Measurements from ENCODE around the gene PRKAA2.
"Not testable (repeated sequence)": the region's sequence is repeated elsewhere in the genome, so short reads cannot be mapped to it uniquely, and the experiment has no call there.

PRKAA2 gene

GRCh38 chr1:56644919-56645676 lies at the start of gene PRKAA2:
Gene PRKAA2 (plus strand): TSS chr1:56645314. CDS start chr1:56645388, 74 bp downstream.
- no peak for DNase-seq

- DNase-seq: not testable (repeated sequence)
Measured at GRCh38 chr1:56595397-56596191, 49.5 kb upstream of the PRKAA2 start.

DNA sequence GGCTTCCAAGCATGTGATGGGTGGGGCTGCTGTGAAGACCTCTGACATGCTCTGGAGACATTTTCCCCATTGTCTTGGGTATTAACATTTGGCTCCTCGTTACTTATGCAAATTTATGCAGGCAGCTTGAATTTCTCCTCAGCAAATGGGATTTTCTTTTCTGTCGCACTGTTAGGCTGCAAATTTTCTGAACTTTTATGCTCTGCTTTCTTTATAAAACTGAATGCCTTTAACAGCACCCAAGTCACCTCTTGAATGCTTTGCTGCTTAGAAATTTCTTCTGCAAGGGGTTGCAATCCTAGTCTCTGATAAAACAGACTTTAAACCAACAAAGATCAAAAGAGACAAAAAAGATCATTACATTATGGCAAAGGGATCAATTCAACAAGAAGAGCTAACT lies 35.0 kb upstream of the PRKAA2 start:
- not testable (repeated sequence) for DNase-seq

DNA sequence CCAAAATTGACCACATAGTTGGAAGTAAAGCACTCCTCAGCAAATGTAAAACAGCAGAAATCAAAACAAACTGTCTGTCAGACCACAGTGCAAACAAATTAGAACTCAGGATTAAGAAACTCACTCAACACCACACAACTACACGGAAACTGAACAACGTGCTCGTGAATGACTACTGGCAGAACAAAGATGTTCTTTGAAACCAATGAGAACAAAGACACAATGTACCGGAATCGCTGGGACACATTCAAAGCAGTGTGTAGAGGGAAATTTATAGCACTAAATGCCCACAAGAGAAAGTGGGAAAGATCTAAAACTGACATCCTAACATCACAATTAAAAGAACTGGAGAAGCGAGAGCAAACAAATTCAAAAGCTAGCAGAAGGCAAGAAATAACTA lies 34.3 kb upstream of the PRKAA2 start:
- not testable (repeated sequence) for DNase-seq

DNA sequence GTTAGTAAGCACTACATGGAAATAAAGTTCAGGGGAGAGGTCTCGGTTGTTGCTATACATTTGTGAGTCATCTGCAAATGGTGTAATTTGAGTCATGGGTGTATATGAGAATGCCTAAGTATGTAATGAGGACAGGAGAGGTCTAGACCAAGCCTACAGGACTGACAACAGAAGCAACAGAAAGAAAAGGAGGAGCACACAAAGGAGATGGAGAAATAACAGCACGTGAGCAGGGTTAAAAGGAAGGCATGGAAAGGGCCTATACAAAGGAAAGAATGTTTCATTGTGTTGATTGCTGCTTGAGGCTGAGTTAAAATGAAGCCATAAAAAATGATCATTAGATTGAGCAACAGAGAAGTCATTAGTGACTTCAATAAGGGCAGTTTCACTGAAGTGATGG lies 28.0 kb upstream of the PRKAA2 start:
- no peak for DNase-seq

- DNase-seq: no peak
Measured at GRCh38 chr1:56625819-56626440, 19.2 kb upstream of the PRKAA2 start.

GRCh38 chr1:56626546-56626945 lies 18.6 kb upstream of the PRKAA2 start:
- DNase-seq: no peak

DNA sequence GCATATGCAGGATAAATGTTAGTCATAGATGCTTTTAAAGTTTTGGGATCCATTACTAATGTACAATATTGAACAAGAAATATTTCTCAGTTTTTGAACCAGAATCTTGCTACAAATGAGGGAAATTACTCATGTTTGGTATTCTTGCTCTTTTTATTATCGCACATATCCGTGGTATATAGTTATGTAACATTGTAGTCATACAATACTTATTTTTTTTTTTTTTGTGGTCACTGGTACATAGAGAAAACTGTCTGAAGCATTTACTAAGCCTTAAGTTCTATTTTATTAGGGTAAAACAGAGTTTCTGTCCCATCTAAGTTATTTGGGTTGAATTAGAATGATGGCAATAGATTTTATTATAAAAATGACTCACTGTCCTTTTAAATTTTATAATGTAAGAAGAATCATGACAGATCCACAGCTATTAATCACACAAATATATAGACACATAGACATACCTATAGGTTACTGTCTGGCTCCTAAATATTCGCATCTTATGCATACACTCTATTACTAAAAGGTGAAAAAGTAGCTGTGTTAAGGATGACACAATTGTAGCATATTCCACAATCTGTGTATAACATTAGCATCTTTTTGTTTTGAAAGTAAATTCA lies 18.0 kb upstream of the PRKAA2 start:
- DNase-seq: no peak

- DNase-seq: no peak
Measured at GRCh38 chr1:56627636-56628039, 17.5 kb upstream of the PRKAA2 start.

DNA sequence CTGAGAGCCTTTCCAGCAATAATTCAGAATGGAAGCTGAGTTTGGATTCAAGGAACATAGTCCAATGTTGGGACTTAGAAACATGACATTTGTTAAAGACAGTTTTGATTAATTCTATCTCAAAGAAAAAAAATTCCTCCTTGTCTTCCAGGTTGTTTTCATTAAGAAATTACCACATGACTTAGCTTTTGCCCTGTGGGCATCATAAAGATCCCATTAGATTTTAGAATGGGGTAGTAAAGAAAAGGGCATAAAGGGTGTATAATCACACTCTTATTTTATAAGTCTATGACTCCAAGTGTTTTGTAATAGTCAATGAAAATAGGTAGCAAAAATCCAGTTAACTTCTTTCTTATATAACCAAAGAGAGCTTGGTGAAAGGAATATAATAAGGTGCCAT lies 14.3 kb upstream of the PRKAA2 start:
- DNase-seq: no peak

GRCh38 chr1:56631901-56632300 lies 13.2 kb upstream of the PRKAA2 start:
- no peak for DNase-seq

DNA sequence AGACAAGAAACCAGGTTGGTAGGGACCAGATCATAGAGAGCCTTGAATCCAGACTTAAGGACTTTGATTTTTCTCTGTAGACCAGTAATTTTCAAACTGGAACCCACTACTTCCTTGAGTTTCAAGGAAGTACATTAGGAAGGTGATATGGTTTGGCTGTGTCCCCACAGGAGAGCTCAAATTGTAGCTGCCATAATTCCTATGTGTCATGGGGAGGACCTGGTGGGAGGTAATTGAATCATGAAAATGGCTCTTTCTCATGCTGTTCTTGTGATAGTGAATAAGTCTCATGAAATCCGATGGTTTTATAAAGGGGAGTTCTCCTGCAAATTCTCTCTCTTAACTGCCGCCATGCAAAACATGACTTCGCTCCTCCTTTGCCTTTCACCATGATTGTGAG lies 10.1 kb upstream of the PRKAA2 start:
- no peak for DNase-seq

GRCh38 chr1:56638248-56638647 lies 6.9 kb upstream of the PRKAA2 start:
- DNase-seq: no peak

DNA sequence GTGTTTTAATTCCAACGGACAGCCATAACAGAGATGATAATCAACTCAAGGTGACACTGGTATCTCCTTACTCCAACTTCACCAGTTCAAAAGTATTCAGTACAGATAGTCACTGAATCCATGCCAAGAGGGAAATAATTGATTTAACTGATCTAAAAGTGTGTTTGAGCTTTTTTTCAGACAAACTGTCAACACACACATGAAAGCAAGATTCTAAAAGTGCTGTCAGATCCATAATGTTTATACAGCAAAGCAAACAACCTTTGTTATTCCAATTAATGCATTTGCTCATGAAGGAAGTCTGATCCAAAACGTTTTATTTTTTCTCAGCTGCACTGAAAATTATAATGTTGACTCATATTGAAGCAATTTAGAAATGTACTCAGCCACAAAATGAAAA lies 5.9 kb upstream of the PRKAA2 start:
- no peak for DNase-seq

DNA sequence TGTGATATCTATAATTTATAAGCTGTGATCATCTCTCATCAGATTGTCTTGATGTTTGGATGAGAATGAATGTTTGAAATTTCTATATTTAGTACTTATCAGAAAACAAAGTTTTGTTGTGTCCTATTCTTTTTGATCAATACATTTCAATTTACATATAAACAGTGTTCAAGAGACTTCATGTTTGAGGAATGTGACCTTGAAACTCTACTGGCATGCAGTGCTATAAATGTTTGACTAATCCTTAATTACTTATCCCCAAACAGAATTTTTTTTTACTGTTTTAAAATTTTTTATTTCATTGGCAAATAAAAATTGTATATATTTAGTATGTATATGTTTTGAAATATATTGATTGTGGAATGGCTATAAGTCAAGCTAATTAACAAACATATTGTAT lies 1.5 kb upstream of the PRKAA2 start:
- DNase-seq: no peak

DNA sequence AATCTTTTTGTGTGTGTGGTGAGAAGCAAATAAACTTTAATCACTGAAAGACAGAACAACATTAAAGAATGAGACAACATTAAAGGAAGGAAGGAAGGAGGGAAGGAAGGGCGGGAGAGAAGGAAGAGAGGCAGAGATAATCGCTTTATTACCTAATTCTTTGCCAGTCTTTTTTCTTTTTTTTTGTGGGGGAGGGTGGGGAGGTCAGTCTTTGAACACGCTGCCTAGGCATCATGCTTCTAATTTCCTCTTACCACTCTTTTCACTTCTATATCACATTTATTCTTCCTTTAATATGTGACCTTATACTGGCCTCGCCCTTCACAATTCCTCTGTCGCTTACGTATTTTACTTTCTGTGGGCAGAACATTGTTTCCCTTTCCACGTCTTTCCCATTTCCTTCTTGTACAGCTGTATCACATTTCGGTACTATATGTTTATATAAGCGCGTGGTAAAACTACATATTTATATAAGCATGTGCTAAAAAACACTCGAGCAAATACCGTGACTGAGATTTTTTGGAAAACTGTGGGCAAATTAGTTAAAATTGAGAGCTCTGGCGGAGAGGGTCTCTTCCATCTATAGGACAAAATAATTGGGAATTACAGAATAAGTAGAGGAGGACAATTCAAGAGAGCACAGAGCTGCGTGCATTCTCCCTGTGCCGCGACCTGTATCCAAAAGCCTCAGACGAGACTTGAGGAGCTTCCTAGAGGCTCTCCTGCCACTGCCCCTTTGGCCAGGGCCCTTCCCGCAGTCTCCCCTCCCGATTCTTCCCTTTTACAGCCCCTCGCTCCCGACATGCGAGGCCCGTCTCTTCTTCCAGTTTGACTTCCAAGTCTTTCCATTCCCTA lies 823 bp upstream of the PRKAA2 start:
- no peak for DNase-seq

DNA sequence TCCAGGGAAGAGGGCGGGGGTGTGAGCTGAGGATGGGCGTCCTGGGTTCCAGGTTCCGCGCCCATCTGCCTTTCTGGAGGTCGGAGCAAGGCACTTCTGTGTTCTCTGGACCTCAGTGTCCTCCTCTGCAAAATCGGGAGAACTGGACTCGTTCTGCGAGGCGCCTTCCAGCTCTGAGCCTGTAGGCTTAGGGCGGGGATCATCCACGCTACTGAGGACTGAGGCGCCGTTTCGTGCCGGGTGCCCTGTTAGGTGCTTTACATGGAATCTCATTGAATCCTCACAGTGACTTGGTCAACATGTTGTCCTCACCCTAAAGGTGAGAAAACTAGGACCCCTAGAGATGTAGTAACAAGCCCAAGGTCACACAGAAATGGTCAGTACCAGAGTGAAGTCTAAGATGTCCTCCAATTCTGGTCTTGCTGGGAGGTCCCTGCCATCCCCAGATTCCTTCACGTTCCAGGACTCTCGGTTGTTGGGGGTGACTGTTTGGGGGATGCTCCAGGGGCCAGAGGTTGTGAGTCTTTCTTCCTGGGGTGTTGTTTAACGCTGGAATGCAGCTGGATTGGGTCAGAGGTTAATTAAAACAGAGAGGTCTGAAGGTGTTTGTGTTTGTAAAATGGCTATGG lies 677 bp downstream of the PRKAA2 start:
- no peak for DNase-seq

GRCh38 chr1:56646611-56647010 lies 1.5 kb downstream of the PRKAA2 start:
- DNase-seq: no peak

- no peak for DNase-seq
Measured at GRCh38 chr1:56647106-56647505, 2.0 kb downstream of the PRKAA2 start.

- DNase-seq: no peak
Measured at GRCh38 chr1:56648546-56648945, 3.4 kb downstream of the PRKAA2 start.

DNA sequence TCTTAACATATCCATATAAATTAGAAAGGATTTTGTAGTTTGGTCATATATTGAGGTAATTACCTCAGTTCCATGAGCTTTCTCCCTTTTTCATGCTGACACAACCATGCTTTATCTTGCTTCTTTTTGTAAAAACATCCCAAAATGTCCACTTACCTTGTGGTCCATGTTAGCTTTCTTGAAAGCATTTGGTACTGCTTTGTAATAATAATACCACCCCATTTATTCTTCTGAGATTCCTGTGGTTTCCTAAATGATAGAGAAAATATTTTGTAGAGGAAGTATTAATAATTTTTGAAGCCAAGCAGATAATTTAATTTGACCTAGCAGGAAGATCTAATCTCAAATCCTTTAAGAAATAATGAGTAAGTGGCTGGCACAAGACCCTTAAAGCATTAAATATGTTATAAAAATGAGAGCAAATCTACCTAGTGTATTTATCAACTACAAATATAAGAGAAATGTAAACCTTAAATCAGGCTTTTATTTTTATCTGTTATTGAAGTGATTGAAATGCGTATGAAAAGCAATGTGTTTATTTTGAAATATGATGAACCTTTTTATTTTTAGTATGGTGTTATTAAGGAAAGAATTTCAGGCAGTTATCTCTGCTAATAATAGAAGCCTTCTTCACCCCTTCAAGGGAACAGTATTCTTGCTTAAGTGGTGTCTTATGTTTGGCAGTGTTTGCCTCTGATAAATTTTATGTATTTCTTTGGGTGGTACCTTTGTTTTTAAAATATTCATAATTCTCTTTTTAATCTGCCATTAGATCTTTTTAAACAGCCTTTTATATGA lies 9.2 kb downstream of the PRKAA2 start:
- no peak for DNase-seq
